Adrenal gland (tissue), 12 donors: ENCODE measurements around the gene SIAE. TPM values are rescaled to one million over a fixed set of nuclear protein-coding genes. Genes with fewer than 3 reads are reported as not detected.

Experiments used
- DNase-seq, 7 donors: peaks; one replicate each; pipeline ENCODE4 v3.0.0-alpha.2; 2019 to 2020
- H3K27ac ChIP-seq, 5 donors: fragments of 200-600 bp; sonication (generic) in 4 of 5; 1 replicate in 3 of 5; 2 replicates in 2 of 5; pipeline versions ENCODE4 v1.5.1 to v1.8.0; 2016 to 2020; ENCODE audit warnings: mild to moderate bottlenecking in 1 of 5
- H3K27me3 ChIP-seq: fragments of 200-600 bp; 2 replicates; pipeline ENCODE4 v1.8.0; 2021
- H3K36me3 ChIP-seq, 2 donors: fragments of 200-600 bp; replicated peaks in 1 of 2; 1 replicate in 1 of 2; 2 replicates in 1 of 2; pipeline versions ENCODE4 v1.5.1 to v1.8.0; 2018 to 2022
- H3K4me1 ChIP-seq, 2 donors: fragments of 200-600 bp; replicated peaks in 1 of 2; 1 replicate in 1 of 2; 2 replicates in 1 of 2; pipeline versions ENCODE4 v1.5.1 to v1.8.0; 2018 to 2021
- H3K4me3 ChIP-seq, 4 donors: fragments of 200-600 bp; sonication (generic) in 3 of 4; one replicate each; pipeline ENCODE4 v1.5.1; 2016 to 2018
- H3K9me3 ChIP-seq, 3 donors: fragments of 200-600 bp; sonication (generic) in 1 of 3; replicated peaks in 1 of 3; 1 replicate in 2 of 3; 2 replicates in 1 of 3; pipeline versions ENCODE4 v1.5.1 to v1.8.0; 2016 to 2021
- CTCF ChIP-seq, 6 experiments: fragments of 450-650 bp in 4 of 6; fragments of 200-600 bp in 2 of 6; sonication (generic) in 1 of 6; IDR thresholded peaks; 1 replicate in 5 of 6; 2 replicates in 1 of 6; pipeline versions ENCODE4 v1.5.1 to v1.8.0; 2016 to 2021; ENCODE audit warnings: antibody characterized with exemption in 6 of 6, mild to moderate bottlenecking in 2 of 6, moderate library complexity in 1 of 6
- POLR2A ChIP-seq, 2 donors: fragments of 450-650 bp; IDR thresholded peaks; one replicate each; pipeline ENCODE4 v1.6.1; 2017; ENCODE audit warnings: antibody characterized with exemption in 2 of 2, mild to moderate bottlenecking in 2 of 2, moderate library complexity in 1 of 2
- WGBS, 4 donors: extraction: QIAGEN DNeasy Blood & Tissue Kit in 2 of 4; methylation state at CpG; one replicate each; pipeline versions ENCODE4 v1.1.5 to v1.1.7; 2013 to 2017; 5-methylcytosine and 5-hydroxymethylcytosine counted together
- intact Hi-C, 2 donors: fragments of 100-400 bp; cut with DNase I; formaldehyde crosslinking; loops; one replicate each; pipeline versions ENCODE4 v1.14.1 to v1.15.0; 2022 to 2023
- polyA plus RNA-seq, 3 donors: library from polyadenylated mRNA; stranded (reverse); fragments of 200-250 nt in 2 of 3; fragments of 350-450 nt in 1 of 3; fragmentation: Illumina TruSeq in 1 of 3; extraction: RNeasy Lipid Tissue Mini Kit (QIAGEN cat#74804) in 1 of 3; gene quantifications; one replicate each; pipeline ENCODE4 v1.2.3, GENCODE V29; 2013 to 2014
- small RNA-seq, 2 donors: library from RNA; depleted of rRNA; stranded (forward); fragments of <200 nt; gene quantifications; one replicate each; pipeline ENCODE3, GENCODE V24; 2016
- total RNA-seq, 9 donors: library from RNA; depleted of rRNA in 4 of 9; stranded (reverse); fragments of >200 nt in 4 of 9; fragments of 120-200 nt in 1 of 9; fragmentation: NEBNext Ultra II Directional in 1 of 9; extraction: Animal tissue kit (Norgen Biotek cat#: 25700) in 1 of 9; gene quantifications; one replicate each; pipeline versions ENCODE4 v1.1.0 to v1.2.4, GENCODE V29; 2013 to 2023
- donor health status: healthy with polysubstance abuse.
- donor health status: Bipolar disorder and iron deficiency.
- donor health status: DM: yes; HTN: yes; CAD: no.
- donor health status: DM: no; HTN: no; CAD: no.
- donor health status: DM: no; HTN: no; CAD: no.
- donor health status: DM: yes; HTN: yes; CAD: no.

The SIAE gene
- total and polyA plus RNA-seq, 12 donors: 6.4 to 50.0 (median 29.0) TPM

GRCh38 chr11:124583781-124584180 is 89.8 kb downstream of the SIAE start:
- Histone ChIP-seq H3K27ac (no peak overlapping the region), H3K4me3 (no peak overlapping the region), H3K27me3 (peaks cover 3% of the 10 kb centered on the region), H3K36me3 (no peaks in the 10 kb centered on the region), H3K4me1 (no peaks in the 10 kb centered on the region), H3K9me3 (no peaks in the 10 kb centered on the region)
- no peak for DNase-seq
- intact Hi-C loops: loop anchor here (5.0 to 10.0 kb wide), 2 partner anchors 161 to 169 kb away; partner anchors contain the start of gene OR8B4 (in 1 of the 2)
- WGBS, 4 donors: 79 to 83% (median 80%) methylated on average over 8 of the region's 8 CpGs
- TF ChIP-seq CTCF (IDR thresholded peaks at IDR 0.05): no peak
- no peak for TF ChIP-seq POLR2A (IDR thresholded peaks at IDR 0.05)

Small RNA genes within 50 kb of the gene (small RNA-seq; reads per million reads assigned to genes)
- gene RNA5SP352: 0 reads per million in 2 donors

Other genes starting within 250 kb of the SIAE start
- gene OR8B4, start 248.9 kb downstream of the SIAE start, total RNA-seq: not detected
- not detected for gene OR8B4, start 248.9 kb downstream of the SIAE start, polyA plus RNA-seq
- gene OR8B8, start 228.0 kb downstream of the SIAE start, total RNA-seq: not detected
- gene OR8B8, start 228.0 kb downstream of the SIAE start, polyA plus RNA-seq: not detected
- gene OR8B12, start 130.1 kb downstream of the SIAE start, total RNA-seq: not detected
- not detected for gene OR8B12, start 130.1 kb downstream of the SIAE start, polyA plus RNA-seq
- gene OR8A1, start 103.7 kb downstream of the SIAE start, total RNA-seq: not detected
- not detected for gene OR8A1, start 103.7 kb downstream of the SIAE start, polyA plus RNA-seq
- not detected for gene PANX3, start 62.3 kb downstream of the SIAE start, total RNA-seq
- gene PANX3, start 62.3 kb downstream of the SIAE start, polyA plus RNA-seq: not detected
- gene TBRG1, start 50.9 kb downstream of the SIAE start, total RNA-seq: 10 to 100 TPM; 22.3 to 41.4 (median 35.1) TPM
- 10 to 100 TPM; 38.4 to 66.7 (median 52.1) TPM for gene TBRG1, start 50.9 kb downstream of the SIAE start, polyA plus RNA-seq
- 1 to 10 TPM; 1.3 to 7.5 (median 2.8) TPM for gene SPA17, start 165 bp upstream of the SIAE start, total RNA-seq
- gene SPA17, start 165 bp upstream of the SIAE start, polyA plus RNA-seq: 10 to 100 TPM in 1 of 3 donors, 1 to 10 TPM in 2; 7.4 to 14.8 (median 8.0) TPM
- gene NRGN, start 66.2 kb upstream of the SIAE start, total RNA-seq: 1 to 10 TPM in 6 of 9 donors, under 1 TPM in 1, not detected in 2; 0.89 to 4.1 (median 3.3) TPM
- 10 to 100 TPM in 1 of 3 donors, 1 to 10 TPM in 2; 5.1 to 10.9 (median 9.6) TPM for gene NRGN, start 66.2 kb upstream of the SIAE start, polyA plus RNA-seq
- gene VSIG2, start 78.5 kb upstream of the SIAE start, total RNA-seq: 1 to 10 TPM in 1 of 9 donors, under 1 TPM in 4, not detected in 4; 0.11 to 1.4 (median 0.28) TPM
- gene VSIG2, start 78.5 kb upstream of the SIAE start, polyA plus RNA-seq: 1 to 10 TPM in 1 of 3 donors, under 1 TPM in 2; 0.29 to 2.4 (median 0.67) TPM
- gene ESAM, start 88.6 kb upstream of the SIAE start, total RNA-seq: 10 to 100 TPM in 8 of 9 donors, 1 to 10 TPM in 1; 8.2 to 36.9 (median 29.3) TPM
- 10 to 100 TPM; 17.1 to 31.2 (median 21.5) TPM for gene ESAM, start 88.6 kb upstream of the SIAE start, polyA plus RNA-seq
- gene MSANTD2, start 126.7 kb upstream of the SIAE start, total RNA-seq: 10 to 100 TPM in 4 of 9 donors, 1 to 10 TPM in 5; 4.4 to 16.2 (median 6.4) TPM
- 10 to 100 TPM in 2 of 3 donors, 1 to 10 TPM in 1; 7.1 to 16.8 (median 16.2) TPM for gene MSANTD2, start 126.7 kb upstream of the SIAE start, polyA plus RNA-seq
- gene ROBO3, start 191.7 kb upstream of the SIAE start, total RNA-seq: 10 to 100 TPM in 6 of 9 donors, 1 to 10 TPM in 3; 5.8 to 60.1 (median 17.5) TPM
- gene ROBO3, start 191.7 kb upstream of the SIAE start, polyA plus RNA-seq: 10 to 100 TPM in 2 of 3 donors, 1 to 10 TPM in 1; 1.7 to 87.4 (median 64.3) TPM
- gene ROBO4, start 224.1 kb upstream of the SIAE start, total RNA-seq: 10 to 100 TPM in 8 of 9 donors, 1 to 10 TPM in 1; 5.7 to 40.7 (median 19.8) TPM
- gene ROBO4, start 224.1 kb upstream of the SIAE start, polyA plus RNA-seq: 10 to 100 TPM in 2 of 3 donors, 1 to 10 TPM in 1; 4.6 to 31.0 (median 17.0) TPM
- under 1 TPM in 1 of 9 donors, not detected in 8; 0.28 TPM for gene HEPN1, start 245.5 kb upstream of the SIAE start, total RNA-seq
- gene HEPN1, start 245.5 kb upstream of the SIAE start, polyA plus RNA-seq: under 1 TPM in 1 of 3 donors, not detected in 2; 0.07 TPM